SK-N-MC (cell line): ENCODE measurements around the gene RASSF10.

Experiments used
- EZH2 ChIP-seq: fragments of 200-600 bp; sonication (generic); IDR thresholded peaks from one replicate; pipeline ENCODE4 v1.6.1; 2017; ENCODE audit warnings: antibody characterized with exemption
- POLR2AphosphoS5 ChIP-seq: IDR thresholded peaks from 2 replicates; pipeline ENCODE4 v1.6.1; 2012; ENCODE audit warnings: mild to moderate bottlenecking, low read depth, low read length, borderline replicate concordance

DNA sequence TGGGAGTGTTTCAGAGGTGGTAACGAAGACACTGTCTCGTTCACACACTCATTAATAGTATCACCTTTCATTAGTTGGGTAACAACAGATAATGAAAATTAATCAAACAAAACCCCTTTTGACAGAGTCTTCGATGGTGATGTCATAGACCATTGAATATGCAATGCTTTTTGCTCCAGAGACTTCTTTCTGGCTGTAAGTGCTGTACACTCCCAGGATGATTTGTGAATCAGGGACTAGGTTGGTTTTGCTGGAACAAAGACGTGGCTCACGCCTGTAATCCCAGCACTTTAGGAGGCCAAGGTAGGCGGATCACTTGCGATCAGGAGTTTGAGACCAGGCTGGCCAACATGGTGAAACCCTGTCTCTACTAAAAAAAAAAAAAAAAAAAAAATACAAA lies 9.5 kb upstream of the RASSF10 start:
- TF ChIP-seq POLR2AphosphoS5, result no peak
- no peak for TF ChIP-seq EZH2
